GM19035 (cell line): ENCODE measurements around the gene ZGPAT.

Experiments
- ATAC-seq: cut with Tn5 transposase; IDR thresholded peaks from one replicate; pipeline ENCODE4 v1.9.1; 2021; ENCODE audit not compliant: unreplicated experiment

ZGPAT gene

GRCh38 chr20:63692436-63693082 is 15.3 kb upstream of the ZGPAT start:
- ATAC-seq, result no peak

DNA sequence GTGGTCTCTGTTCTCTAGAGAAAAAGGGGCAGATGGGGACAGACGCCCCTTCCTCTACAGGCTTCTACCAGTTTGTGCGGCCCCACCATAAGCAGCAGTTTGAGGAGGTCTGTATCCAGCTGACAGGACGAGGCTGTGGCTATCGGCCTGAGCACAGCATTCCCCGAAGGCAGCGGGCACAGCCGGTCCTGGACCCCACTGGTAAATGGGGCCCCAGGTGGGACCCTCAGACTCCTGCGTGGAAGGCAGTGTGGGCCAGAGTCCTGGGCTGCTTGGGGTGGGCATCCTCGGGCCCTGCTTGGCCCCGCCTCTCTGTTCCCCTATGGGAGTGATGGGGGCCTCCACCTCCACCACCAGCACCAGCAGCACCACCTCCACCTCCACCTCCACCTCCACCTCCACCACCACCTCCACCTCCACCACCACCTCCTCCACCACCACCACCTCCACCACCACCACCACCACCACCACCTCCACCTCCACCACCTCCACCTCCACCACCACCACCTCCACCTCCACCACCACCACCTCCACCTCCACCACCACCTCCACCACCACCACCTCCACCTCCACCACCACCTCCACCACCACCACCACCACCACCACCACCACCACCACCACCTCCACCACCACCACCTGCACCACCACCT is 14.6 kb upstream of the ZGPAT start:
- ATAC-seq, result no peak

DNA sequence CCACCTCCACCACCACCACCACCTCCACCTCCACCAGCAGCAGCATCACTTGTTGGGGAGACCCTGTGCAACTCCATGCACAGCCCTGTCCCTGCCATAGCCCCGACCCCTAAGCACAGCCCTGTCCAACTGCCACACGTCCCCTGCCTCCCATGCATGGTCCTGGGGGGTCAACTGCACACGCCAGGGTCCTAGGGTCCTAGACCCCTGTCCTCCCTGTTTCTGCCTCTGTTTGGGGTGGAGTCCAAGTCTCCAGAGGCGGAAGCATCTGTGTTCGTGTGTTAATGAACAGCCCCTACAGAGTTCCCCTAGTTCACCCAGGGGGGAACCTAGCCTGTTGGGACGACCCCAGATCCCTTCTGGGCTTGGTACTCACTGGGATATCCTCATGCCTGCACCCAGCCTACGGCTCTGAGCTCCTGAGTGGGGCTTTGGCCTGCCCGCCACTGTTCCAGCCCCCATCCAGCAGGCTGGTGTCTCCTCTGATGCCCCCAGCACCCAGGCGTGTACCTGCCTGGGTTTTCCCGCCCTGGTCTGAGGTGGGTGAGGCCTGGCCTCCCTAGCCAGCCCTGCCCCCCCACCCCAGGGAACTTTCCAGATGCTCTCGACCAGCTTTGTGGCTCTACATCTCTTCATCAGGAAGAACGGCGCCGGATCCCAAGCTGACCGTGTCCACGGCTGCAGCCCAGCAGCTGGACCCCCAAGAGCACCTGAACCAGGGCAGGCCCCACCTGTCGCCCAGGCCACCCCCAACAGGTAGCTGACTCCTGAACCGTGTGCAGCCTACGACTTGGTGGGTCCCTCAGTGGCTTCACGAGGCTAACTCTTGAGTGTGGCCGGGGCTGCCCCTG is 13.9 kb upstream of the ZGPAT start:
- no peak for ATAC-seq

- no peak for ATAC-seq
These were observed 13.0 kb upstream of the ZGPAT start for GRCh38 chr20:63694584-63695423.

DNA sequence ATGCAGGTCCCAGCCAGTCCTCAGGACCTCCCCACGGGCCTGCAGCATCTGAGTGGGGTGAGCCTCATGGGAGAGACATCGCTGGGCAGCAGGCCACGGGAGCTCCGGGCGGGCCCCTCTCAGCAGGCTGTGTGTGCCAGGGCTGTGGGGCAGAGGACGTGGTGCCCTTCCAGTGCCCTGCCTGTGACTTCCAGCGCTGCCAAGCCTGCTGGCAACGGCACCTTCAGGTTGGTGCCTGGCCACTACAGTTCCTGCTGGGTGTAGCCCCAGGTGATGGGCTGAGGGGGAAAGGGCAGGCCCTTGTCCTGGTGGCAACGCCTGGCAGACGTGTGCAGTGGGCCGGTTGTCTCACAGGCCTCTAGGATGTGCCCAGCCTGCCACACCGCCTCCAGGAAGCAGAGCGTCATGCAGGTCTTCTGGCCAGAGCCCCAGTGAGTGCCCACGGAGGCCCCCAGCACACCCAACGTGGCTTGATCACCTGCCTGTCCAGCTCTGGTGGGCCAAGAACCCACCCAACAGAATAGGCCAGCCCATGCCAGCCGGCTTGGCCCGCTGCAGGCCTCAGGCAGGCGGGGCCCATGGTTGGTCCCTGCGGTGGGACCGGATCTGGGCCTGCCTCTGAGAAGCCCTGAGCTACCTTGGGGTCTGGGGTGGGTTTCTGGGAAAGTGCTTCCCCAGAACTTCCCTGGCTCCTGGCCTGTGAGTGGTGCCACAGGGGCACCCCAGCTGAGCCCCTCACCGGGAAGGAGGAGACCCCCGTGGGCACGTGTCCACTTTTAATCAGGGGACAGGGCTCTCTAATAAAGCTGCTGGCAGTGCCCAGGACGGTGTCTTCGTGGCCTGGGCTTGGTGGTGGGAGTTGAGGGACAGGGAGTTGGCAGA is 12.2 kb upstream of the ZGPAT start:
- no peak for ATAC-seq

DNA sequence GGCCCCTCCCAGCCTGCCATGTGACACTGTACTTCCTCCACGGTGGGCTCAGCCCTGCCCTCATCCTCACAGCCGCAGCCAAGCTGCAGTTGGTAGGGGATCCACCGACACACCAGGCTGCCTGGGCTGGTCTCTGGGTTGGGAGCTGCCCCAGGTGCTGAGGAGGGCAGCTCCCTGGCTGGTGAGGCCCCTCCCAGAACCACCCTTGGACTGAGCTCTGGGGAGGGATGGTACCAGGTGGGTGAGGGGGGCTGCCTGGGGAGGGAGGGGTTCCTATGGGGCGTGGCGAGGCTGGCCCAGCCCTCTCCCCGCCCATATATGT is 11.6 kb upstream of the ZGPAT start:
- no peak for ATAC-seq

DNA sequence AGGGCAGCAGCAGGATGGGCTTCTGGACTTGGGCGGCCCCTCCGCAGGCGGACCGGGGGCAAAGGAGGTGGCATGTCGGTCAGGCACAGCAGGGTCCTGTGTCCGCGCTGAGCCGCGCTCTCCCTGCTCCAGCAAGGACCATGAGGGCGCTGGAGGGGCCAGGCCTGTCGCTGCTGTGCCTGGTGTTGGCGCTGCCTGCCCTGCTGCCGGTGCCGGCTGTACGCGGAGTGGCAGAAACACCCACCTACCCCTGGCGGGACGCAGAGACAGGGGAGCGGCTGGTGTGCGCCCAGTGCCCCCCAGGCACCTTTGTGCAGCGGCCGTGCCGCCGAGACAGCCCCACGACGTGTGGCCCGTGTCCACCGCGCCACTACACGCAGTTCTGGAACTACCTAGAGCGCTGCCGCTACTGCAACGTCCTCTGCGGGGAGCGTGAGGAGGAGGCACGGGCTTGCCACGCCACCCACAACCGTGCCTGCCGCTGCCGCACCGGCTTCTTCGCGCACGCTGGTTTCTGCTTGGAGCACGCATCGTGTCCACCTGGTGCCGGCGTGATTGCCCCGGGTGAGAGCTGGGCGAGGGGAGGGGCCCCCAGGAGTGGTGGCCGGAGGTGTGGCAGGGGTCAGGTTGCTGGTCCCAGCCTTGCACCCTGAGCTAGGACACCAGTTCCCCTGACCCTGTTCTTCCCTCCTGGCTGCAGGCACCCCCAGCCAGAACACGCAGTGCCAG is 11.0 kb upstream of the ZGPAT start, which contains the start of gene TNFRSF6B:
TSS of gene TNFRSF6B (plus strand) at position 25 of the 729 bp plus-strand sequence. CDS start at position 141, 116 bp downstream.
- ATAC-seq, result no peak

DNA sequence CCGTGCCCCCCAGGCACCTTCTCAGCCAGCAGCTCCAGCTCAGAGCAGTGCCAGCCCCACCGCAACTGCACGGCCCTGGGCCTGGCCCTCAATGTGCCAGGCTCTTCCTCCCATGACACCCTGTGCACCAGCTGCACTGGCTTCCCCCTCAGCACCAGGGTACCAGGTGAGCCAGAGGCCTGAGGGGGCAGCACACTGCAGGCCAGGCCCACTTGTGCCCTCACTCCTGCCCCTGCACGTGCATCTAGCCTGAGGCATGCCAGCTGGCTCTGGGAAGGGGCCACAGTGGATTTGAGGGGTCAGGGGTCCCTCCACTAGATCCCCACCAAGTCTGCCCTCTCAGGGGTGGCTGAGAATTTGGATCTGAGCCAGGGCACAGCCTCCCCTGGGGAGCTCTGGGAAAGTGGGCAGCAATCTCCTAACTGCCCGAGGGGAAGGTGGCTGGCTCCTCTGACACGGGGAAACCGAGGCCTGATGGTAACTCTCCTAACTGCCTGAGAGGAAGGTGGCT is 10.4 kb upstream of the ZGPAT start:
- ATAC-seq, result no peak

DNA sequence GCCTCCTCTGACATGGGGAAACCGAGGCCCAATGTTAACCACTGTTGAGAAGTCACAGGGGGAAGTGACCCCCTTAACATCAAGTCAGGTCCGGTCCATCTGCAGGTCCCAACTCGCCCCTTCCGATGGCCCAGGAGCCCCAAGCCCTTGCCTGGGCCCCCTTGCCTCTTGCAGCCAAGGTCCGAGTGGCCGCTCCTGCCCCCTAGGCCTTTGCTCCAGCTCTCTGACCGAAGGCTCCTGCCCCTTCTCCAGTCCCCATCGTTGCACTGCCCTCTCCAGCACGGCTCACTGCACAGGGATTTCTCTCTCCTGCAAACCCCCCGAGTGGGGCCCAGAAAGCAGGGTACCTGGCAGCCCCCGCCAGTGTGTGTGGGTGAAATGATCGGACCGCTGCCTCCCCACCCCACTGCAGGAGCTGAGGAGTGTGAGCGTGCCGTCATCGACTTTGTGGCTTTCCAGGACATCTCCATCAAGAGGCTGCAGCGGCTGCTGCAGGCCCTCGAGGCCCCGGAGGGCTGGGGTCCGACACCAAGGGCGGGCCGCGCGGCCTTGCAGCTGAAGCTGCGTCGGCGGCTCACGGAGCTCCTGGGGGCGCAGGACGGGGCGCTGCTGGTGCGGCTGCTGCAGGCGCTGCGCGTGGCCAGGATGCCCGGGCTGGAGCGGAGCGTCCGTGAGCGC is 9.8 kb upstream of the ZGPAT start:
- no peak for ATAC-seq

DNA sequence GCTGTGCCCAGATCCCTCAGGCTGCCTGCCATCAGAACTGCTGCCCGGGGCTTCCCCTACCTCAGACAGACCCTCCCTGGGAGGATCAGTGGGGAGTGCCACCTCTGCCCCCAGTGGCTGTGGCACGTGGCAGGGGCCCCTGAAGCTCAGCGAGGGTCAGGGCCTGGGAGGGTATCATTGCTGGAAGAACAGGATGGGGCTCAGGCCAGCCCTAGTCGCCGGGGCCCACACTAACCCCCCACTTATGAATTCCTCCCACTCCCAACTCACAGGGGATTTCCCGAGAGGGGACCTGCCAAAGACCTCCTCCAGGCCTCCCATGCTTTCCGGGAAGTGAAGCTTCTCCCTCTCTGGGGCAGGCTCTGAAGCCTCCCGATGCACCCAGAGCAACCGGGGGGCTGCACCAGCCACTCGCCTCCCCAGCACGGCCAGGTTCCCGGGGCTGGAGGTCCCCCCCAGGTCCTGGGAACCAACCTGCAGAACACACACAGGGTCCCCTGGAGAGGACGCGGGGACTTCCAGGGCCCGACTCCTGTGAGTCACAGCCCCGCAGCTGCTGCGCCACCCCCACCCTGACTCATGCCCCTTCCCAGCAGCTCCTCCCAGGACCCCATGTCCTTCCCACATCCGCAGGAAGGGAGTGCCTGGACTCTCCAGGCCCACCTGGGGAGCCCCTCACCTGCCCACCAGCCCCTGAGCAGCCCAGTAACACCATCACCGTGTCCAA is 8.9 kb upstream of the ZGPAT start:
- no peak for ATAC-seq

- ATAC-seq, result no peak
These were observed 8.2 kb upstream of the ZGPAT start for GRCh38 chr20:63699466-63700198.

DNA sequence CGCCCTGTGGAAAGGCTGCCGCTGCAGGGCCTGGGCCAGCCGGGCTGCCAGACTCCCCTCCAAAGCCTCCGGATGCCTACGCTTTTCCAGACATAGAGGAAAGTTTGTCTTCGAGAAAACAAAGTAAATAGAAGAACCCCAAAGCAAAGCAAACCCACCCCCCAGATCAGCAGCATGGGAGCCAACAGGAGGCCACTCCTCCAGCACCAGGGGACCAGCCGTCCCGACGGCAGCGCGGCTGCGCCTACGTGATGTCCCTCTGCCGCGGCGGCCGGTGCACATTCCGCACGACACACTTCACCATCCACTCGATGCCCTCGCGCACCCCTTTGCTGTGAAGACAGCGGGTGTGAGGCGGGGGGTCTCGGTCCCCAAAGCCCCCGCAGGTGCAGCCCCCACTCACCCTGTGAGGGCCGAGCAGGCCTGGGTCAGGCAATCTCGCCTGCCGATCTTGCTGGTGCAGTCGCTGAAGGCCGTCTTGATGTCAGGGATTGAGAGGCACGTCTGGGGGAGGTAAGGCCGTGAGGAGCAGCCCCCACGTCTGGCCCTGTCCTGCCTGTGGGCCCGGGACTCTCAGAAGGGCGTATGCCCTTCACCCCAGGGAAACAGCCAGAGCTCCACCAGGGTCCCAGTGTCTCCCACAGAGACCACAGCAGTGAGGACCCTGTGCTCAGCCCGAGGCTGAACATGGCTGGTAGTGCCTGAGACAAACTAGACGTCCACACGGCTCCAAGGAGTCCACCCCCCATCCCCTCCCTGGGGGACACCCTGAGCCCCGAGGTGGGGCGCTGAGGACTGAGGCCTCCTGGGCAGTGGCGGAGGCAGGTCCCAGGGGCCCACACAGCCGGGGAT is 7.4 kb upstream of the ZGPAT start:
- ATAC-seq, result no peak

- ATAC-seq, result no peak
These were observed 6.8 kb upstream of the ZGPAT start for GRCh38 chr20:63701051-63701328.

- no peak for ATAC-seq
These were observed 6.4 kb upstream of the ZGPAT start for GRCh38 chr20:63701329-63702035.

DNA sequence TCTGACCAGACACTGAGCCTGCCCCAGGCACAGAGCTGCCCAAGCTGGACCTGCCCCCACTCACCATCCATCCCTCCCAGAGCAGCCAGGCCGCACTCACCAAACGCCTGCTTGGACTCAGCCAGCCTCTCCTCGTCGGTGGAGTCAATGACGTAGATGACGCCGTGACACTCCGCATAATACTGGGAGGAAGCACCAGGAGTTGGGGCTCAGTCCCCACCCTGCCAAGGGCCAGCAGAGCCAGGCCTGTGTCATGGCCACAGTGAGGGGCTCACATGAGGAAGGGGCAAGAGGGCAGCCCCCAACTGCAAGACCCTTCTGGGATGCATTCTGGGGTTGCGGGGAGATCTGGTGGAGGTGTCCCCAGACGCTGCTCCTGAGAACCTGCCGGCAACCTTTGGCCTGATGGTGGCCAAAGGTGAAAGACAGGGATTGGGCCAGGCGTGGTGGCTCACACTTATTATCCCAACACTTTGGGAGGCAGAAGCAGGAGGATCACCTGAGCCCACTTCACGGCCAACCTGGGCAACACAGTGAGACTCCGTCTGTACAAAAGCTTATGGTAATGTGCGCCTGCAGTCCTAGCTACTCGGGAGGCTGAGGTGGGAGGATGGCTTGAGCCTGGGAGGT is 5.7 kb upstream of the ZGPAT start:
- ATAC-seq, result no peak
